ENCODE measurements around the gene QTRT2. TPM values are rescaled to one million over a fixed set of nuclear protein-coding genes. Genes with fewer than 3 reads are reported as not detected.

QTRT2 gene
- total RNA-seq, 1 experiment from 2014 or later: 39.2 TPM

DNA sequence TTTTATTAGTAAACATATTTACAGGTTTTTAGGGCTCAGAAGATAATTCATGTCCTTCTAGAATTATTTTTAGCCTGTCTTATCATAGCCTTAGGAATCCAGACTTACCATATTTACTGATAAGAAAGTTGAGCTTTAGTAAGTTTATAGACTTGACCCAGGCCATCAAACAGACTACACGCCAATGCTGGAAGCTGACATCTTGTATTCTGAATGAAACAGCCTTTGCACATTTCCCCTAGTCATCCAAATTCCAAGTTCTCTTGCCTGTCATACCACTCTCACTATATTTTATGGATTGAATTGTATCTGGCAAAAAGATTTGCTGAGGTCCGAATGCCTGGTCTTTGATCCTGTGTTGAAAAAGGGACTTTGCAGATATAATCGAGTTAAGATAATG lies 63.7 kb downstream of the QTRT2 start:
- Mint-ChIP-seq H3K9me3 (ENCODE audit: unreplicated experiment) (no peaks in the 10 kb centered on the region), H3K4me3 (ENCODE audit: unreplicated experiment) (no peak overlapping the region)
- intact Hi-C loops (cut with micrococcal nuclease): no loop called here

DNA sequence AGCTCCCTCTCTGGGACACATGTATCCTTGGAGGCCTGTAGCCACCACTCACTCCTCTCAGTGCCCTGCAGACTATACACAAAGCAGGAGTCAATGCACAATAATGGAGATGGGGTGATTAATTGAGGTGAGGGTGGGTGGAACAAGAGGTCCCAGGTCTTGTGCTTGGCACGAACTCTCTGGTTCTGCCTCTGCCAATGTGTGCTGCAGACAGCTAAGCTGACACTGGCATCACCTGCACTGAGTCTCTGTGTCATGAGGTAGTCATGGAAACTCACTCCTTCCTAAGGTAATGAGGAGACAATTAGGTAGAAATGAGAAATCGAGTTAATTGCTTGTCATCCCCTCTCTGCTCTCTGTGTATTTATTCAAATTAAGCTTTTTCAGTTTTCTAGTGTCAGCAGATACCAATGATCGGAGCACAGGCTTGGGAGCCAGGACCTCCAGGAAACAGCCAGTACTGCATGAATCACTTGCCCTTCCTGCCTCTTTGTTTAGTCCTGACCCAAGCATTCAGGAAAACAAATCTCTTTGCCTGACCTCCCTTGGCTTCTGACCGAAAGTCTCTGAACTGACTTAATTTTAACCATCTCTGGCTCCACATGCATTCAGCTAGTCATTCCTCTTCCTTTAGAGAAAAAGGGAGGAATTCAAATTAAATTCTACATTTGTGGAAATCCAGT lies 65.6 kb downstream of the QTRT2 start:
- BruUV-seq (replicated peaks): no TSS peak
- intact Hi-C loops (cut with micrococcal nuclease): no loop called here
- Mint-ChIP-seq H3K4me3 (ENCODE audit: unreplicated experiment) (no peak overlapping the region), H3K9me3 (ENCODE audit: unreplicated experiment) (no peaks in the 10 kb centered on the region), H3K27me3 (ENCODE audit: insufficient read depth, unreplicated experiment) (no peaks in the 10 kb centered on the region), H3K4me1 (ENCODE audit: insufficient read depth, unreplicated experiment) (no peaks in the 10 kb centered on the region), H3K27ac (ENCODE audit: low read depth, unreplicated experiment) (no peak overlapping the region), H3K36me3 (ENCODE audit: insufficient read depth, unreplicated experiment) (no peaks in the 10 kb centered on the region)
- ChIA-PET POLR2A (interaction anchor here (1.0 kb wide), 1 partner anchor 114 kb away, joined by 6 read pairs; no protein-coding TSS in a partner anchor), CTCF (no interaction called here)
- DNase-seq (ENCODE audit: unreplicated experiment): peak; percentile 24
- TF ChIP-seq, protein P1, sequence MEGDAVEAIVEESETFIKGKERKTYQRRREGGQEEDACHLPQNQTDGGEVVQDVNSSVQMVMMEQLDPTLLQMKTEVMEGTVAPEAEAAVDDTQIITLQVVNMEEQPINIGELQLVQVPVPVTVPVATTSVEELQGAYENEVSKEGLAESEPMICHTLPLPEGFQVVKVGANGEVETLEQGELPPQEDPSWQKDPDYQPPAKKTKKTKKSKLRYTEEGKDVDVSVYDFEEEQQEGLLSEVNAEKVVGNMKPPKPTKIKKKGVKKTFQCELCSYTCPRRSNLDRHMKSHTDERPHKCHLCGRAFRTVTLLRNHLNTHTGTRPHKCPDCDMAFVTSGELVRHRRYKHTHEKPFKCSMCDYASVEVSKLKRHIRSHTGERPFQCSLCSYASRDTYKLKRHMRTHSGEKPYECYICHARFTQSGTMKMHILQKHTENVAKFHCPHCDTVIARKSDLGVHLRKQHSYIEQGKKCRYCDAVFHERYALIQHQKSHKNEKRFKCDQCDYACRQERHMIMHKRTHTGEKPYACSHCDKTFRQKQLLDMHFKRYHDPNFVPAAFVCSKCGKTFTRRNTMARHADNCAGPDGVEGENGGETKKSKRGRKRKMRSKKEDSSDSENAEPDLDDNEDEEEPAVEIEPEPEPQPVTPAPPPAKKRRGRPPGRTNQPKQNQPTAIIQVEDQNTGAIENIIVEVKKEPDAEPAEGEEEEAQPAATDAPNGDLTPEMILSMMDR (IDR thresholded peaks at IDR 0.05; ENCODE audit: unreplicated experiment): no peak

More for the DNA sequence above, 63.7 kb downstream of the QTRT2 start:
- TF ChIP-seq, protein P1 (IDR thresholded peaks at IDR 0.05; ENCODE audit: unreplicated experiment): no peak
- H3K4me1 Mint-ChIP-seq (ENCODE audit: insufficient read depth, unreplicated experiment): no peaks in the 10 kb centered on the region
- H3K27me3 Mint-ChIP-seq (ENCODE audit: insufficient read depth, unreplicated experiment): no peaks in the 10 kb centered on the region
- no peaks in the 10 kb centered on the region for H3K36me3 Mint-ChIP-seq (ENCODE audit: insufficient read depth, unreplicated experiment)
- no peak overlapping the region for H3K27ac Mint-ChIP-seq (ENCODE audit: low read depth, unreplicated experiment)
- ChIA-PET CTCF (no interaction called here), POLR2A (no interaction called here)
- BruUV-seq (replicated peaks): no TSS peak
- no peak for DNase-seq (ENCODE audit: unreplicated experiment)

DNA sequence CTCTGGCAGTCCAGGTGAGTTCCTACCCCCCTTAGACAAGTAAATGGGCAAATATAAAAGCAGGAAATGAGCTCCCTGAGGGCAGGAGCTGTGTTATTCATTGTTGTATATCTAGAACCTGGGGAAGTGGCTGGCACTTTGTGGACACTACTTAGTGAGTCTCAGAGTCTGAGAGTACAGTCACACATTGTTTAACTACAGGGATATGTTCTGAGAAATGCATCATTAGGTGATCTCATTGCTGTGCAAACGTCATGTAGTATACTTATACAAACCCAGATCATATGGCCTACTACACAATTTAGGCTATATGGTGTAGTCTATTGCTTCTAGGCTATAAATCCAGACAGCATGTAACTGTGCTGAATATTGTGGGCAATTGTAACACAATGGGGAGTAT lies 69.9 kb downstream of the QTRT2 start:
- Mint-ChIP-seq H3K36me3 (ENCODE audit: insufficient read depth, unreplicated experiment) (no peaks in the 10 kb centered on the region), H3K27me3 (ENCODE audit: insufficient read depth, unreplicated experiment) (no peaks in the 10 kb centered on the region), H3K9me3 (ENCODE audit: unreplicated experiment) (no peaks in the 10 kb centered on the region), H3K27ac (ENCODE audit: low read depth, unreplicated experiment) (no peak overlapping the region), H3K4me3 (ENCODE audit: unreplicated experiment) (no peak overlapping the region), H3K4me1 (ENCODE audit: insufficient read depth, unreplicated experiment) (no peaks in the 10 kb centered on the region)
- DNase-seq (ENCODE audit: unreplicated experiment): no peak
- no TSS peak for BruUV-seq (replicated peaks)
- intact Hi-C loops (cut with micrococcal nuclease): no loop called here
- CTCF ChIA-PET: interaction anchor here (0.8 to 1.6 kb wide), 4 partner anchors 10 to 209 kb away, joined by 3 to 5 read pairs (median 3); no protein-coding TSS in a partner anchor
- TF ChIP-seq, protein P1 (IDR thresholded peaks at IDR 0.05; ENCODE audit: unreplicated experiment): no peak
- POLR2A ChIA-PET: no interaction called here

DNA sequence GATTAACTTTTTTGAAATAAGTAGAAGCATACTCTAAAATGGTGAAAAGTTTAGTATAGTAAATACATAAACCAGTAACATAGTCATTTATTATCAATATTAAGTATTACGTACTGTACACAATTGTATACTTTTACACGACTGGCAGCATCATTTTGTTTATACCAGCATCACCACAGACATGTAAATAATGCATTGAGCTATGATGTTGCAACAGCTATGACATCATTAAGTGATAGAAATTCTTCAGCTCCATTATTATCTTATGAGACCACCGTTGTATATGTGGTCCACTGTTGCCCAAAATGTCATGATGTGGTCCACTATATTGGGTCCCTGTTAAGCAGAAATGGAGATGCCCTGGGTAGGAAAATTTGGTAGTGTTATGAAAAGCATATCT lies 71.0 kb downstream of the QTRT2 start:
- Mint-ChIP-seq H3K27ac (ENCODE audit: low read depth, unreplicated experiment) (no peak overlapping the region), H3K4me1 (ENCODE audit: insufficient read depth, unreplicated experiment) (no peaks in the 10 kb centered on the region), H3K27me3 (ENCODE audit: insufficient read depth, unreplicated experiment) (no peaks in the 10 kb centered on the region), H3K4me3 (ENCODE audit: unreplicated experiment) (no peak overlapping the region), H3K36me3 (ENCODE audit: insufficient read depth, unreplicated experiment) (no peaks in the 10 kb centered on the region), H3K9me3 (ENCODE audit: unreplicated experiment) (no peaks in the 10 kb centered on the region)
- ChIA-PET CTCF (interaction anchor here (0.7 to 1.6 kb wide), 3 partner anchors 16 to 65 kb away, joined by 3 to 5 read pairs (median 4); no protein-coding TSS in a partner anchor), POLR2A (no interaction called here)
- BruUV-seq (replicated peaks): no TSS peak
- intact Hi-C loops (cut with micrococcal nuclease): no loop called here
- TF ChIP-seq, protein P1 (IDR thresholded peaks at IDR 0.05; ENCODE audit: unreplicated experiment): no peak
- DNase-seq (ENCODE audit: unreplicated experiment): no peak
